Erythroblast (primary cell): ENCODE data around the gene MYH9.

ENCODE experiments used
- GATA1 ChIP-seq: IDR thresholded peaks from 2 replicates; pipeline ENCODE4 v1.6.1; 2011; ENCODE audit warnings: low read depth, mild to moderate bottlenecking, control low read depth, low read length, moderate library complexity
- POLR2A ChIP-seq: IDR thresholded peaks from 2 replicates; pipeline ENCODE4 v1.6.1; 2011; ENCODE audit warnings: mild to moderate bottlenecking, low read length

DNA sequence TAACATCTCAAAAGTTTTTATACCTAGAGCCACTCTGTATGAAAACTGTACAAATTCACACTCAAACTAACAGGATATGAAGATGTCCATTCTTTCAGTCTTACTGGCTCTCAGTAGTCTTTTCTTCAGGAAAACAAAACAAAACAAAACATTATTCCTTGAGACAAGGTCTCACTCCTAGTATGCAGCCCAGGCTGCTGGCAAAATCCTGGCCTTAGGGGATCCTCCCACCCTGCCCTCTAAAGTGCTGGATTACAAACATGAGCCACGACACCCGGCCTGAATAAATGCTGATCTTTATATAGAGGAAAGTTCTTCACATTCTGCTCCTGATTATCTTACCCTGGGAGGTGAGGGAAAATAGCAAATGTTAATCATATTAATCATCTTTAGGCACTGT, 153.6 kb downstream of the MYH9 start:
- no peak for TF ChIP-seq POLR2A
- TF ChIP-seq GATA1: no peak
